Glomerular visceral epithelial cell (primary cell): Measurements from ENCODE around the gene CDH18.
A peak's percentile ranks its signal among the peaks of the same experiment; 100 is the strongest.

ENCODE experiments used
- DNase-seq: peaks from one replicate; pipeline ENCODE4 v3.0.0-alpha.2; 2016; ENCODE audit errors: extremely low spot score

CDH18 gene

GRCh38 chr5:19605846-19606407 is 382.1 kb downstream of the CDH18 start:
- DNase-seq, result no peak

GRCh38 chr5:19584131-19584530 is 403.9 kb downstream of the CDH18 start:
- DNase-seq, result no peak

- no peak for DNase-seq
Measured at GRCh38 chr5:19577882-19578281, 410.1 kb downstream of the CDH18 start.

- no peak for DNase-seq
Measured at GRCh38 chr5:19568004-19568403, 420.0 kb downstream of the CDH18 start.

GRCh38 chr5:19565466-19565865 is 422.5 kb downstream of the CDH18 start:
- no peak for DNase-seq

- peak; percentile 9 for DNase-seq
Measured at GRCh38 chr5:19564036-19564435, 424.0 kb downstream of the CDH18 start.

- no peak for DNase-seq
Measured at GRCh38 chr5:19555876-19556275, 432.1 kb downstream of the CDH18 start.

GRCh38 chr5:19555436-19555835 is 432.6 kb downstream of the CDH18 start:
- DNase-seq, result no peak

- DNase-seq, result no peak
Measured at GRCh38 chr5:19554524-19554923, 433.5 kb downstream of the CDH18 start.

GRCh38 chr5:19547640-19548039 is 440.4 kb downstream of the CDH18 start:
- peak; percentile 53 for DNase-seq

- no peak for DNase-seq
Measured at GRCh38 chr5:19546521-19546920, 441.5 kb downstream of the CDH18 start.

GRCh38 chr5:19538607-19539006 is 449.4 kb downstream of the CDH18 start:
- no peak for DNase-seq

- no peak for DNase-seq
Measured at GRCh38 chr5:19536387-19536786, 451.6 kb downstream of the CDH18 start.

GRCh38 chr5:19534751-19535150 is 453.2 kb downstream of the CDH18 start:
- DNase-seq, result peak; percentile 31

- DNase-seq, result no peak
Measured at GRCh38 chr5:19532936-19533335, 455.1 kb downstream of the CDH18 start.

- DNase-seq, result peak; percentile 54
Measured at GRCh38 chr5:19531374-19531952, 456.5 kb downstream of the CDH18 start.

GRCh38 chr5:19519448-19519847 is 468.6 kb downstream of the CDH18 start:
- DNase-seq, result no peak

GRCh38 chr5:19498852-19499251 is 489.1 kb downstream of the CDH18 start:
- no peak for DNase-seq

GRCh38 chr5:19497229-19497815 is 490.7 kb downstream of the CDH18 start:
- DNase-seq, result no peak

- no peak for DNase-seq
Measured at GRCh38 chr5:19496056-19496455, 491.9 kb downstream of the CDH18 start.

GRCh38 chr5:19492861-19493260 is 495.1 kb downstream of the CDH18 start:
- DNase-seq, result no peak

- DNase-seq, result no peak
Measured at GRCh38 chr5:19488786-19489185, 499.2 kb downstream of the CDH18 start.

GRCh38 chr5:19487480-19487879 is 500.5 kb downstream of the CDH18 start:
- no peak for DNase-seq

- DNase-seq, result no peak
Measured at GRCh38 chr5:19479562-19479961, 508.4 kb downstream of the CDH18 start.
